ENCODE results near the gene MEGF6. TPM values are rescaled to one million over a fixed set of nuclear protein-coding genes. Genes with fewer than 3 reads are reported as not detected.

Gene MEGF6
- total RNA-seq, 1 donor from 2014 or later: 10.9 TPM

GRCh38 chr1:3505161-3505560 is 106.1 kb downstream of the MEGF6 start:
- no peak for DNase-seq
- H3K27me3 Mint-ChIP-seq: no peaks in the 10 kb centered on the region
- H3K36me3 Mint-ChIP-seq (ENCODE audit: low read depth): peaks cover 12% of the 10 kb centered on the region
- H3K4me3 Mint-ChIP-seq: no peak overlapping the region
- ChIA-PET POLR2A (no interaction called here), CTCF (no interaction called here)
- H3K27ac Mint-ChIP-seq: no peak overlapping the region
- no peaks in the 10 kb centered on the region for H3K9me3 Mint-ChIP-seq
- no peak for TF ChIP-seq CTCF (IDR thresholded peaks at IDR 0.05)
- intact Hi-C loops (cut with micrococcal nuclease): no loop called here
- ATAC-seq (ENCODE audit: low read depth): no peak
- no peaks in the 10 kb centered on the region for H3K4me1 Mint-ChIP-seq

- CTCF ChIA-PET: no interaction called here
- intact Hi-C loops (cut with micrococcal nuclease): no loop called here
- Mint-ChIP-seq H3K27ac (no peak overlapping the region), H3K4me1 (no peaks in the 10 kb centered on the region), H3K27me3 (no peaks in the 10 kb centered on the region), H3K36me3 (ENCODE audit: low read depth) (peaks cover 12% of the 10 kb centered on the region), H3K9me3 (no peaks in the 10 kb centered on the region), H3K4me3 (no peak overlapping the region)
- POLR2A ChIA-PET: no interaction called here
- no peak for TF ChIP-seq CTCF (IDR thresholded peaks at IDR 0.05)
- ATAC-seq (ENCODE audit: low read depth) (no peak), DNase-seq (no peak)
Observed at GRCh38 chr1:3504822-3505153, 106.5 kb downstream of the MEGF6 start.

- no peaks in the 10 kb centered on the region for H3K27me3 Mint-ChIP-seq
- ChIA-PET POLR2A (no interaction called here), CTCF (no interaction called here)
- ATAC-seq (ENCODE audit: low read depth) (no peak), DNase-seq (no peak)
- no peaks in the 10 kb centered on the region for H3K4me1 Mint-ChIP-seq
- intact Hi-C loops (cut with micrococcal nuclease): no loop called here
- no peak for TF ChIP-seq CTCF (IDR thresholded peaks at IDR 0.05)
- no peak overlapping the region for H3K27ac Mint-ChIP-seq
- no peaks in the 10 kb centered on the region for H3K9me3 Mint-ChIP-seq
- H3K4me3 Mint-ChIP-seq: no peak overlapping the region
- H3K36me3 Mint-ChIP-seq (ENCODE audit: low read depth): peaks cover 12% of the 10 kb centered on the region
Observed at GRCh38 chr1:3504151-3504821, 107.0 kb downstream of the MEGF6 start.

GRCh38 chr1:3503525-3503886 is 107.8 kb downstream of the MEGF6 start:
- no peaks in the 10 kb centered on the region for H3K27me3 Mint-ChIP-seq
- intact Hi-C loops (cut with micrococcal nuclease): no loop called here
- TF ChIP-seq CTCF (IDR thresholded peaks at IDR 0.05): no peak
- H3K4me1 Mint-ChIP-seq: no peaks in the 10 kb centered on the region
- ChIA-PET CTCF (no interaction called here), POLR2A (no interaction called here)
- H3K27ac Mint-ChIP-seq: no peak overlapping the region
- no peak overlapping the region for H3K4me3 Mint-ChIP-seq
- no peak for DNase-seq
- no peak for ATAC-seq (ENCODE audit: low read depth)
- H3K36me3 Mint-ChIP-seq (ENCODE audit: low read depth): peaks cover 12% of the 10 kb centered on the region
- no peaks in the 10 kb centered on the region for H3K9me3 Mint-ChIP-seq

- intact Hi-C loops (cut with micrococcal nuclease): no loop called here
- DNase-seq (no peak), ATAC-seq (ENCODE audit: low read depth) (no peak)
- no peaks in the 10 kb centered on the region for H3K27me3 Mint-ChIP-seq
- no peak overlapping the region for H3K27ac Mint-ChIP-seq
- no peaks in the 10 kb centered on the region for H3K9me3 Mint-ChIP-seq
- H3K4me1 Mint-ChIP-seq: no peaks in the 10 kb centered on the region
- peaks cover 9% of the 10 kb centered on the region for H3K36me3 Mint-ChIP-seq (ENCODE audit: low read depth)
- ChIA-PET POLR2A (no interaction called here), CTCF (no interaction called here)
- no peak overlapping the region for H3K4me3 Mint-ChIP-seq
- no peak for TF ChIP-seq CTCF (IDR thresholded peaks at IDR 0.05)
Observed at GRCh38 chr1:3502641-3503524, 108.4 kb downstream of the MEGF6 start.

Measured in activated B cell treated with CpG ODN at 0.5 μM for 24 hours (primary cell).